ENCODE measurements around the gene TRAM2. TPM values are rescaled to one million over a fixed set of nuclear protein-coding genes. Genes with fewer than 3 reads are reported as not detected.
"Not testable (repeated sequence)": the region's sequence is repeated elsewhere in the genome, so short reads cannot be mapped to it uniquely, and the experiment has no call there.

TRAM2 gene
- total and polyA plus RNA-seq, 4 donors, result 7.3 to 20.3 (median 13.0) TPM

GRCh38 chr6:52474173-52474572 lies 102.7 kb downstream of the TRAM2 start:
- DNase-seq (ENCODE audit: low spot score), result no peak
- no peak overlapping the region for H3K27ac ChIP-seq (ENCODE audit: low read depth in 1 of 2, low read length in 2 of 2)
- WGBS, result 97% methylated on average over 4 of the region's 4 CpGs
- TF ChIP-seq EGR1 (IDR thresholded peaks at IDR 0.05; ENCODE audit: low read depth in 2 of 2) (no peak), REST (IDR thresholded peaks at IDR 0.05) (no peak)
- no peaks in the 10 kb centered on the region for H3K4me1 ChIP-seq (ENCODE audit: control insufficient read depth in 4 of 4, insufficient read depth in 4 of 4, low read length in 3 of 4)
- no peak overlapping the region for H3K9ac ChIP-seq (ENCODE audit: low read depth in 1 of 2, low read length in 2 of 2)
- no peak overlapping the region for H3K4me3 ChIP-seq (ENCODE audit: low read depth in 1 of 3, low read length in 3 of 3)
- H3K9me3 ChIP-seq (ENCODE audit: control insufficient read depth in 4 of 4, low read length in 3 of 4), result no peaks in the 10 kb centered on the region
- no peaks in the 10 kb centered on the region for H3K27me3 ChIP-seq (ENCODE audit: control insufficient read depth in 4 of 4, insufficient read depth in 4 of 4, low read length in 3 of 4)
- no peaks in the 10 kb centered on the region for H3K36me3 ChIP-seq (ENCODE audit: control insufficient read depth in 4 of 4, insufficient read depth in 3 of 4, low read depth in 1 of 4, low read length in 3 of 4)

GRCh38 chr6:52461194-52461593 lies 115.7 kb downstream of the TRAM2 start:
- not testable (repeated sequence) for H3K27me3 ChIP-seq (ENCODE audit: control insufficient read depth in 4 of 4, insufficient read depth in 4 of 4, low read length in 3 of 4); H3K4me1 ChIP-seq (ENCODE audit: control insufficient read depth in 4 of 4, insufficient read depth in 4 of 4, low read length in 3 of 4); H3K9ac ChIP-seq (ENCODE audit: low read depth in 1 of 2, low read length in 2 of 2); H3K9me3 ChIP-seq (ENCODE audit: control insufficient read depth in 4 of 4, low read length in 3 of 4); H3K36me3 ChIP-seq (ENCODE audit: control insufficient read depth in 4 of 4, insufficient read depth in 3 of 4, low read depth in 1 of 4, low read length in 3 of 4); DNase-seq (ENCODE audit: low spot score); H3K27ac ChIP-seq (ENCODE audit: low read depth in 1 of 2, low read length in 2 of 2); H3K4me3 ChIP-seq (ENCODE audit: low read depth in 1 of 3, low read length in 3 of 3)
- 96% methylated on average over 2 of the region's 2 CpGs for WGBS

GRCh38 chr6:52457096-52457495 lies 119.8 kb downstream of the TRAM2 start:
- no peaks in the 10 kb centered on the region for H3K9me3 ChIP-seq (ENCODE audit: control insufficient read depth in 4 of 4, low read length in 3 of 4)
- no peak overlapping the region for H3K27ac ChIP-seq (ENCODE audit: low read depth in 1 of 2, low read length in 2 of 2)
- peaks cover 0 to 1% (median 0%) of the 10 kb centered on the region in 4 donors for H3K36me3 ChIP-seq (ENCODE audit: control insufficient read depth in 4 of 4, insufficient read depth in 3 of 4, low read depth in 1 of 4, low read length in 3 of 4)
- no peaks in the 10 kb centered on the region for H3K27me3 ChIP-seq (ENCODE audit: control insufficient read depth in 4 of 4, insufficient read depth in 4 of 4, low read length in 3 of 4)
- no peak for TF ChIP-seq HNF4A (conservative IDR thresholded peaks at IDR 0.05)
- no peak for TF ChIP-seq SP1 (IDR thresholded peaks at IDR 0.05)
- no peak for TF ChIP-seq GABPA (IDR thresholded peaks at IDR 0.05 in 1 of 2, conservative IDR thresholded peaks at IDR 0.05 in 1 of 2)
- no peak for TF ChIP-seq TAF1 (conservative IDR thresholded peaks at IDR 0.05)
- TF ChIP-seq ZBTB33 (IDR thresholded peaks at IDR 0.05), result no peak
- TF ChIP-seq RAD21 (IDR thresholded peaks at IDR 0.05), result no peak
- no peak for TF ChIP-seq MAX (IDR thresholded peaks at IDR 0.05)
- TF ChIP-seq HNF4G (IDR thresholded peaks at IDR 0.05), result no peak
- no peak for TF ChIP-seq REST (IDR thresholded peaks at IDR 0.05)
- no peak for TF ChIP-seq YY1 (IDR thresholded peaks at IDR 0.05)
- TF ChIP-seq EGR1 (IDR thresholded peaks at IDR 0.05; ENCODE audit: low read depth in 2 of 2), result no peak
- TF ChIP-seq JUND (IDR thresholded peaks at IDR 0.05), result no peak
- no peak for TF ChIP-seq CTCF (IDR thresholded peaks at IDR 0.05; ENCODE audit: low read depth, low read length, missing input control)
- WGBS, result 71% methylated on average over 2 of the region's 2 CpGs
- H3K4me3 ChIP-seq (ENCODE audit: low read depth in 1 of 3, low read length in 3 of 3), result no peak overlapping the region
- no peak for DNase-seq (ENCODE audit: low spot score)
- no peaks in the 10 kb centered on the region for H3K4me1 ChIP-seq (ENCODE audit: control insufficient read depth in 4 of 4, insufficient read depth in 4 of 4, low read length in 3 of 4)
- no peak overlapping the region for H3K9ac ChIP-seq (ENCODE audit: low read depth in 1 of 2, low read length in 2 of 2)

Data from liver (tissue), 9 donors.